NB4 (cell line): ENCODE measurements around the gene JMJD7.

Experiments
- DNase-seq: peaks from one replicate; pipeline ENCODE4 v3.0.0; 2010; ENCODE audit warnings: low read depth
- H3K4me3 ChIP-seq: one replicate; pipeline ENCODE4 v1.5.1; 2011; ENCODE audit warnings: mild to moderate bottlenecking, low read depth, low read length, moderate library complexity
- MAX ChIP-seq: IDR thresholded peaks from 2 replicates; pipeline ENCODE4 v1.6.1; 2011; ENCODE audit warnings: low read depth, low read length
- MYC ChIP-seq: IDR thresholded peaks from 2 replicates; pipeline ENCODE4 v1.6.1; 2011; ENCODE audit warnings: low read depth, low read length
- POLR2A ChIP-seq: IDR thresholded peaks from 2 replicates; pipeline ENCODE4 v1.6.1; 2011; ENCODE audit warnings: mild to moderate bottlenecking; ENCODE audit not compliant: insufficient read length; ENCODE audit errors: extremely low read depth
- TF ChIP-seq, protein P1 (sequence below): IDR thresholded peaks from one replicate; pipeline ENCODE4 v1.5.1; 2012; ENCODE audit warnings: low read depth, low read length

JMJD7 gene

DNA sequence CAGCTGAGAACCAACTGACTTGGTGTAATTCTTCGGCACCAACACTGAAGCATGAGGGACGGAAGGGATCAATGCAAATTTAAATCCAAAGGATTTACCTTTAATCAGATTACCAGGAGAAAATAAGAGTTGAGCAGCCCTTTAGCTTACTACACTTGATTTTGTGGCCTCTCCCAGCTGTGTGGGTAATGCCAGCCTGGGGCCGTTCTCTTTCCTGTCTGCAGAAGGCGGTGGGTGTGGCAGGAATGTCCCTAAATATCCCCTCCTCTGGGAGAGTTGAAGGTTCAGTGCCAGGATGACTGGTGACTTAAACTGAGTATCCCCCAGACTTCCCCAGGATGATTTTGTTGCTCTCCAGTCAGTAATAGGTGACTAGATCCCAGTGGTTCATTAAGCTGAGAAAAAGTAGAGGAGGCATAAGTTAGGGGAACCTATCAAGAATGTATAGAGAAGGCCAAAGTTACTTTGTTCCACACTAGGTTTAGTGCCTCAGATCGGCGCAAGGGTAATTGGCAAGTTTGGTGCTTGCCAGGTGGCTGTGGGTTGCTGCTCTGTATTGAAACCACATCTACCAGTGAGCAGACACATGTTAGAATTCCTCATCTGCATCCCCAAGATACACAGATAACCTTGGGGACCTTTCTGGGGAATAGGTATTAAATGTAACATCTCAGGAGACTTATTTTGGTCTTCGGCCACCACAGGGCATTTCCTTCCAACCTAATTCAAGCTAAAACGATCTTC, 30.5 kb upstream of the JMJD7 start:
- TF ChIP-seq MYC (no peak), POLR2A (no peak), MAX (no peak)
- TF ChIP-seq, protein P1, sequence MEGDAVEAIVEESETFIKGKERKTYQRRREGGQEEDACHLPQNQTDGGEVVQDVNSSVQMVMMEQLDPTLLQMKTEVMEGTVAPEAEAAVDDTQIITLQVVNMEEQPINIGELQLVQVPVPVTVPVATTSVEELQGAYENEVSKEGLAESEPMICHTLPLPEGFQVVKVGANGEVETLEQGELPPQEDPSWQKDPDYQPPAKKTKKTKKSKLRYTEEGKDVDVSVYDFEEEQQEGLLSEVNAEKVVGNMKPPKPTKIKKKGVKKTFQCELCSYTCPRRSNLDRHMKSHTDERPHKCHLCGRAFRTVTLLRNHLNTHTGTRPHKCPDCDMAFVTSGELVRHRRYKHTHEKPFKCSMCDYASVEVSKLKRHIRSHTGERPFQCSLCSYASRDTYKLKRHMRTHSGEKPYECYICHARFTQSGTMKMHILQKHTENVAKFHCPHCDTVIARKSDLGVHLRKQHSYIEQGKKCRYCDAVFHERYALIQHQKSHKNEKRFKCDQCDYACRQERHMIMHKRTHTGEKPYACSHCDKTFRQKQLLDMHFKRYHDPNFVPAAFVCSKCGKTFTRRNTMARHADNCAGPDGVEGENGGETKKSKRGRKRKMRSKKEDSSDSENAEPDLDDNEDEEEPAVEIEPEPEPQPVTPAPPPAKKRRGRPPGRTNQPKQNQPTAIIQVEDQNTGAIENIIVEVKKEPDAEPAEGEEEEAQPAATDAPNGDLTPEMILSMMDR = no peak
- no peak for DNase-seq
- H3K4me3 ChIP-seq = no peak overlapping the region

DNA sequence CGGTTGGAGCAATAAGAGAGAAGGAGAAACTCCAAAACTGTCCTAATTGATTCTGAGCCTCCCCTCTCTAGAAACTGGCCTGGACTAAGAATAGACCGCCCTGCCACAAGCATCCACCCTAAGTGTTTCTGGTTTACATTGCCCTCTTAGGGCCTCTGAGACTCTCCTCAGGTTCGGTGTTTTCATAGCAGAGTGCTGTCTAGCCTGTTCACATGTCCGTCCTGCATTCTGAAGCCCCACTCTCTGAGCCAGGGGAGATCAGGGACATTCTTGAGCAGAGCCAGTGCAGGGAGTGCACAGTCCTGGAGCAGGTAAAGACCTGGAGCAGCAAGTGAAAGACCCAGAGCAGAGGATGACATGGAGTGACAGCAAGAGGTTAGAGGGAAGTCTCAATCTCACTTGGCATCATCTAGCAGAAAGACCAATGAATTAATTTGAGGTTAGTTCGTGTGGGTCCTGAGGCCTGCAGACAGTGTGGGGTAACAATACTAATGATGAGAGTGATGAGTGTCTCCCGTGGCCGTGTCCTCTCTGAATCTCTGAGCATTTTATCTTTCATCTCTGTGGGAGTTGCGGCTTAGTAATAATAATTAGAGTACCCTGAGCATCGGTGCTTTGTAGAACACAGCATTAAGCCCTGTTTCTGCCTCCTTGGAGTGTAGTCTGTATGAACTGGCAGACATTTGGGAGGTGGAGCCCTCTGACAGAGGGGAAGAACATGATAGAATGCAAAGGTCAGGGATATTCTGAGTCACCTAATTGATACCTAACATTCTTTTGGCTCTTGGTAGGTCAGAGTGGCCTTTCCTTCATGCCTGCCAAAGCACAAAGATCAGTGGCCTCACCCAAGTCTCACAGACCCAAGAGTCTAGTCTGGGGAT, 29.0 kb upstream of the JMJD7 start:
- H3K4me3 ChIP-seq = no peak overlapping the region
- no peak for TF ChIP-seq MAX
- TF ChIP-seq MYC = no peak
- TF ChIP-seq, protein P1 = no peak
- TF ChIP-seq POLR2A = no peak
- no peak for DNase-seq

DNA sequence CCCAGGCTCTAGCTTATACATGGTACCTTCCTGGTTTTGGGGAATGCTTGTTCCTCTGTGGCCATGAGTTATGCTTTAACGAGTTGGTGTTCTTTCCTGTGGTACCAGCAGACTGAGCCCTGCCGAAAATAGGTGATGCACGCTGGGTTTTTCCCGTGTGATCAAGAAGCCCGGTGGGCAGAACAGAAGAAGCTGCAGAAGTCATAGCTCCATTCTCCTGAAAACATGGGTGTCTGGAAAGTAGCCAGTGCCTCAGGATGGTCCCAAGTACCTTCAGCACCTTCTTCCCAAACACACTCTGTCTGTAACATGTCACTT, 28.4 kb upstream of the JMJD7 start:
- TF ChIP-seq MYC (no peak), POLR2A (no peak), MAX (no peak)
- TF ChIP-seq, protein P1 = no peak
- no peak overlapping the region for H3K4me3 ChIP-seq
- no peak for DNase-seq

DNA sequence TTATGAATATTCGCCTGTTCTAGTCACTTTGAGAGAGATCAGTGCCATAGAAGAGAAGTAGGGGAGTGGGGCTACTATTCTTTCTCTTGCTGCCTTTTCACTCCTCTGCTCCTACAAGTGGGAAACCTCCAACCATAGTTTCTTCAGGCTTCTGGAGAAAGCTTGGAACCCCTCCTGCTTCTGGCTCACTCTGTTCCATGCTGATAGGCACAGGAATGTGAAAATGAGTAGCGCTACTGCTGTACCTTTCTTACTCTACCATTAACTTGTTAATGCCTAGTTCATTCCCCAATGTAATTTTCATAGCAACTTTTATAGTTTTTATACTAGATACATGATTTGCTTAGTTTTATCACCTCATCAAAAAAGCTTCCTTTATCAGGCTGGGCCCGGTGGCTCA, 26.7 kb upstream of the JMJD7 start:
- TF ChIP-seq POLR2A (no peak), MAX (no peak), MYC (no peak)
- TF ChIP-seq, protein P1 = no peak
- H3K4me3 ChIP-seq = no peak overlapping the region
- no peak for DNase-seq

- no peak for TF ChIP-seq POLR2A
- no peak for TF ChIP-seq MAX
- TF ChIP-seq, protein P1 = no peak
- TF ChIP-seq MYC = no peak
- DNase-seq = no peak
These were observed 25.9 kb upstream of the JMJD7 start for GRCh38 chr15:41801850-41802455.

More at GRCh38 chr15:41801850-41802455, 25.9 kb upstream of the JMJD7 start:
- no peak overlapping the region for H3K4me3 ChIP-seq
